ENCODE results near the gene PHB1. TPM values are rescaled to one million over a fixed set of nuclear protein-coding genes. Genes with fewer than 3 reads are reported as not detected.

Gene PHB1
- total RNA-seq, 1 experiment from 2014 or later: 367 TPM

- Histone ChIP-seq H3K4me3 (ENCODE audit: low read depth in 2 of 2, low read length in 2 of 2) (no peak overlapping the region), H3K27me3 (ENCODE audit: control insufficient read depth, insufficient read depth, low read length) (no peaks in the 10 kb centered on the region), H3K36me3 (ENCODE audit: control insufficient read depth, insufficient read depth, low read length) (no peaks in the 10 kb centered on the region), H3K9me3 (ENCODE audit: control insufficient read depth, insufficient read depth, low read depth, low read length) (no peaks in the 10 kb centered on the region), H3K4me1 (ENCODE audit: control insufficient read depth, insufficient read depth, low read length) (no peaks in the 10 kb centered on the region), H3K27ac (ENCODE audit: low read length) (no peak overlapping the region)
- CTCF ChIA-PET: interaction anchor here (0.6 kb wide), 1 partner anchor 191 kb away, joined by 6 read pairs; no protein-coding TSS in a partner anchor
- DNase-seq (ENCODE audit: low read depth, low spot score) (no peak), ATAC-seq (no peak)
- TF ChIP-seq SIN3A (IDR thresholded peaks at IDR 0.05; ENCODE audit: borderline replicate concordance, insufficient read depth, low read depth, low read length): no peak
- TF ChIP-seq CTCF (IDR thresholded peaks at IDR 0.05): no peak
- TF ChIP-seq POLR2AphosphoS5 (IDR thresholded peaks at IDR 0.05; ENCODE audit: low read depth, low read length): no peak
- no peak for TF ChIP-seq TCF7L2 (IDR thresholded peaks at IDR 0.05; ENCODE audit: low read depth, low read length)
- TF ChIP-seq REST (IDR thresholded peaks at IDR 0.05; ENCODE audit: insufficient read depth in 1 of 2, low read depth in 2 of 2, low read length in 1 of 2): no peak
- intact Hi-C loops (cut with micrococcal nuclease; ENCODE audit: unreplicated experiment) (no loop called here), in situ Hi-C loops (cut with HindIII; ENCODE audit: low pct_unique_long_range_greater_than_20kb, low sequenced_read_pairs) (no loop called here)
- POLR2A ChIA-PET: no interaction called here
- BruUV-seq (replicated peaks): no TSS peak
Measured at GRCh38 chr17:49370971-49371834, 43.5 kb downstream of the PHB1 start.

GRCh38 chr17:49369760-49370159, 44.9 kb downstream of the PHB1 start:
- no peak overlapping the region for H3K27ac ChIP-seq (ENCODE audit: low read length)
- no peaks in the 10 kb centered on the region for H3K4me1 ChIP-seq (ENCODE audit: control insufficient read depth, insufficient read depth, low read length)
- in situ Hi-C loops (cut with HindIII; ENCODE audit: low pct_unique_long_range_greater_than_20kb, low sequenced_read_pairs): no loop called here
- ATAC-seq: no peak
- H3K4me3 ChIP-seq (ENCODE audit: low read depth in 2 of 2, low read length in 2 of 2): no peak overlapping the region
- DNase-seq (ENCODE audit: low read depth, low spot score): no peak
- no peaks in the 10 kb centered on the region for H3K36me3 ChIP-seq (ENCODE audit: control insufficient read depth, insufficient read depth, low read length)
- ChIA-PET CTCF (no interaction called here), POLR2A (no interaction called here)
- no TSS peak for BruUV-seq (replicated peaks)
- no peaks in the 10 kb centered on the region for H3K27me3 ChIP-seq (ENCODE audit: control insufficient read depth, insufficient read depth, low read length)
- TF ChIP-seq REST (IDR thresholded peaks at IDR 0.05; ENCODE audit: insufficient read depth in 1 of 2, low read depth in 2 of 2, low read length in 1 of 2) (no peak), CTCF (IDR thresholded peaks at IDR 0.05) (no peak)
- intact Hi-C loops (cut with micrococcal nuclease; ENCODE audit: unreplicated experiment): no loop called here
- H3K9me3 ChIP-seq (ENCODE audit: control insufficient read depth, insufficient read depth, low read depth, low read length): no peaks in the 10 kb centered on the region
